Epithelial cell of proximal tubule (primary cell): ENCODE measurements around the gene C1orf21. TPM values are rescaled to one million over a fixed set of nuclear protein-coding genes. Genes with fewer than 3 reads are reported as not detected.
A peak's percentile ranks its signal among the peaks of the same experiment; 100 is the strongest.

Experiments used
- DNase-seq: peaks from one replicate; pipeline ENCODE4 v3.0.0-alpha.2; 2011; ENCODE audit warnings: low read depth
- H3K4me3 ChIP-seq: 2 replicates; pipeline ENCODE4 v1.5.1; 2011; ENCODE audit warnings: low read depth, mild to moderate bottlenecking, low read length
- CTCF ChIP-seq: conservative IDR thresholded peaks from 2 replicates; pipeline ENCODE4 v1.5.1; 2012; ENCODE audit warnings: low read depth, mild to moderate bottlenecking, low read length
- total RNA-seq: library from RNA; depleted of rRNA; stranded (reverse); fragments of >200 nt; gene quantifications from 2 replicates; pipeline ENCODE4 v1.2.3, GENCODE V29; 2015

Gene C1orf21
- total RNA-seq, 1 donor from 2014 or later: 2.3 TPM

- no peak for DNase-seq
- no peak overlapping the region for H3K4me3 ChIP-seq
- peak; percentile 59 for TF ChIP-seq CTCF
Observed at GRCh38 chr1:184563308-184563707, 176.5 kb downstream of the C1orf21 start.

GRCh38 chr1:184567009-184567408 lies 180.2 kb downstream of the C1orf21 start:
- H3K4me3 ChIP-seq: no peak overlapping the region
- TF ChIP-seq CTCF: no peak
- DNase-seq: no peak

- DNase-seq: no peak
- H3K4me3 ChIP-seq: no peak overlapping the region
- no peak for TF ChIP-seq CTCF
Observed at GRCh38 chr1:184567637-184568036, 180.8 kb downstream of the C1orf21 start.

- DNase-seq: no peak
- no peak for TF ChIP-seq CTCF
- H3K4me3 ChIP-seq: no peak overlapping the region
Observed at GRCh38 chr1:184568148-184568547, 181.3 kb downstream of the C1orf21 start.

GRCh38 chr1:184569106-184569505 lies 182.3 kb downstream of the C1orf21 start:
- H3K4me3 ChIP-seq: no peak overlapping the region
- no peak for TF ChIP-seq CTCF
- no peak for DNase-seq

- no peak for TF ChIP-seq CTCF
- no peak for DNase-seq
- H3K4me3 ChIP-seq: no peak overlapping the region
Observed at GRCh38 chr1:184574588-184574987, 187.8 kb downstream of the C1orf21 start.

- H3K4me3 ChIP-seq: no peak overlapping the region
- no peak for TF ChIP-seq CTCF
- no peak for DNase-seq
Observed at GRCh38 chr1:184576822-184577221, 190.0 kb downstream of the C1orf21 start.
